Measurements from ENCODE around the gene DELE1.

Gene DELE1

GRCh38 chr5:141878186-141878710 lies 45.4 kb upstream of the DELE1 start, which contains the start of gene PCDH1:
PCDH1 (minus strand) TSS chr5:141878410; CDS start chr5:141878262, 148 bp downstream.
- Histone ChIP-seq H3K36me3 (no peaks in the 10 kb centered on the region), H3K4me2 (peak within 1 kb of the TSS; percentile 82), H3K4me3 (peak within 1 kb of the TSS; percentile 60), H3K9me3 (no peaks in the 10 kb centered on the region), H3K9ac (no peak within 1 kb of the TSS), H3K27ac (no peak within 1 kb of the TSS), H3K27me3 (peaks cover 77% of the 10 kb centered on the region), H3K4me1 (peaks cover 62% of the 10 kb centered on the region), H4K20me1 (peaks cover 46% of the 10 kb centered on the region; the same call in 1 of the 2 replicates)
- no peak for TF ChIP-seq Cebpa-rat (IDR thresholded peaks at IDR 0.05)

GRCh38 chr5:141878711-141879425 lies 44.8 kb upstream of the DELE1 start:
- Histone ChIP-seq H3K4me2 (peak overlapping the region; percentile 72), H3K9ac (no peak overlapping the region), H3K27ac (no peak overlapping the region)

GRCh38 chr5:141879426-141879759 lies 44.3 kb upstream of the DELE1 start:
- H3K9ac ChIP-seq: no peak overlapping the region

More at GRCh38 chr5:141878711-141879425, 44.8 kb upstream of the DELE1 start:
- H3K4me3 ChIP-seq: 0 out of 2 replicates have a peak overlapping the region, but pooled peaks have one; percentile 41
- peaks cover 62% of the 10 kb centered on the region for H3K4me1 ChIP-seq
- peaks cover 80% of the 10 kb centered on the region for H3K27me3 ChIP-seq
- TF ChIP-seq Cebpa-rat (IDR thresholded peaks at IDR 0.05): no peak
- H4K20me1 ChIP-seq: peaks cover 46% of the 10 kb centered on the region; the same call in 1 of the 2 replicates
- no peaks in the 10 kb centered on the region for H3K9me3 ChIP-seq
- no peaks in the 10 kb centered on the region for H3K36me3 ChIP-seq

GRCh38 chr5:141879941-141880738 lies 43.5 kb upstream of the DELE1 start:
- peak overlapping the region; percentile 72 for H3K4me2 ChIP-seq
- H3K27me3 ChIP-seq: peaks cover 78% of the 10 kb centered on the region

More at GRCh38 chr5:141879426-141879759, 44.3 kb upstream of the DELE1 start:
- H3K36me3 ChIP-seq: no peaks in the 10 kb centered on the region
- no peaks in the 10 kb centered on the region for H3K9me3 ChIP-seq
- H3K27me3 ChIP-seq: peaks cover 80% of the 10 kb centered on the region
- no peak for TF ChIP-seq Cebpa-rat (IDR thresholded peaks at IDR 0.05)
- no peak overlapping the region for H3K4me3 ChIP-seq
- H3K4me2 ChIP-seq: peak overlapping the region; percentile 72
- peaks cover 46% of the 10 kb centered on the region; the same call in 1 of the 2 replicates for H4K20me1 ChIP-seq
- peaks cover 62% of the 10 kb centered on the region for H3K4me1 ChIP-seq
- no peak overlapping the region for H3K27ac ChIP-seq

GRCh38 chr5:141880961-141881801 lies 42.5 kb upstream of the DELE1 start:
- H4K20me1 ChIP-seq: peaks cover 38% of the 10 kb centered on the region; the same call in 1 of the 2 replicates
- peaks cover 57% of the 10 kb centered on the region for H3K4me1 ChIP-seq
- no peak overlapping the region for H3K9ac ChIP-seq
- no peak overlapping the region for H3K4me3 ChIP-seq
- H3K9me3 ChIP-seq: no peaks in the 10 kb centered on the region
- no peak overlapping the region for H3K27ac ChIP-seq
- peak overlapping the region; percentile 1; the same call in 1 of the 2 replicates for H3K4me2 ChIP-seq
- no peak for TF ChIP-seq Cebpa-rat (IDR thresholded peaks at IDR 0.05)
- H3K27me3 ChIP-seq: peaks cover 68% of the 10 kb centered on the region
- no peaks in the 10 kb centered on the region for H3K36me3 ChIP-seq

More at GRCh38 chr5:141879941-141880738, 43.5 kb upstream of the DELE1 start:
- peaks cover 46% of the 10 kb centered on the region; the same call in 1 of the 2 replicates for H4K20me1 ChIP-seq
- no peak for TF ChIP-seq Cebpa-rat (IDR thresholded peaks at IDR 0.05)
- H3K4me1 ChIP-seq: peaks cover 62% of the 10 kb centered on the region
- no peak overlapping the region for H3K9ac ChIP-seq
- no peaks in the 10 kb centered on the region for H3K36me3 ChIP-seq
- H3K9me3 ChIP-seq: no peaks in the 10 kb centered on the region
- no peak overlapping the region for H3K4me3 ChIP-seq
- H3K27ac ChIP-seq: no peak overlapping the region

- no peak for TF ChIP-seq Cebpa-rat (IDR thresholded peaks at IDR 0.05)
- Histone ChIP-seq H3K27ac (no peak overlapping the region), H3K9me3 (no peaks in the 10 kb centered on the region), H3K9ac (no peak overlapping the region), H3K4me1 (peaks cover 50% of the 10 kb centered on the region), H3K36me3 (no peaks in the 10 kb centered on the region), H3K4me3 (no peak overlapping the region), H4K20me1 (peaks cover 32% of the 10 kb centered on the region; the same call in 1 of the 2 replicates), H3K4me2 (peak overlapping the region; percentile 16; the same call in 1 of the 2 replicates), H3K27me3 (peaks cover 61% of the 10 kb centered on the region)
These were observed 41.8 kb upstream of the DELE1 start for GRCh38 chr5:141881886-141882285.

GRCh38 chr5:141882594-141883183 lies 41.0 kb upstream of the DELE1 start:
- no peak overlapping the region for H3K27ac ChIP-seq

GRCh38 chr5:141883184-141883891 lies 40.3 kb upstream of the DELE1 start:
- peaks cover 19% of the 10 kb centered on the region; the same call in 1 of the 2 replicates for H4K20me1 ChIP-seq
- peaks cover 42% of the 10 kb centered on the region for H3K4me1 ChIP-seq
- H3K36me3 ChIP-seq: no peaks in the 10 kb centered on the region
- no peak overlapping the region for H3K9ac ChIP-seq
- H3K27ac ChIP-seq: no peak overlapping the region
- peaks cover 46% of the 10 kb centered on the region for H3K27me3 ChIP-seq
- H3K4me3 ChIP-seq: no peak overlapping the region
- no peak overlapping the region for H3K4me2 ChIP-seq
- H3K9me3 ChIP-seq: no peaks in the 10 kb centered on the region
- TF ChIP-seq Cebpa-rat (IDR thresholded peaks at IDR 0.05): no peak

More at GRCh38 chr5:141882594-141883183, 41.0 kb upstream of the DELE1 start:
- no peak overlapping the region for H3K9ac ChIP-seq
- H4K20me1 ChIP-seq: peaks cover 24% of the 10 kb centered on the region; the same call in 1 of the 2 replicates
- peaks cover 47% of the 10 kb centered on the region for H3K4me1 ChIP-seq
- no peak overlapping the region for H3K4me3 ChIP-seq
- peaks cover 53% of the 10 kb centered on the region for H3K27me3 ChIP-seq
- peak overlapping the region; percentile 16 for H3K4me2 ChIP-seq
- H3K36me3 ChIP-seq: no peaks in the 10 kb centered on the region
- TF ChIP-seq Cebpa-rat (IDR thresholded peaks at IDR 0.05): no peak
- no peaks in the 10 kb centered on the region for H3K9me3 ChIP-seq

All from BLaER1 (cell line).